GM18858 (cell line): ENCODE measurements around the gene NEGR1.

ENCODE experiments used
- ATAC-seq: cut with Tn5 transposase; IDR thresholded peaks from one replicate; pipeline ENCODE4 v1.9.1; 2021; ENCODE audit not compliant: unreplicated experiment

Gene NEGR1

DNA sequence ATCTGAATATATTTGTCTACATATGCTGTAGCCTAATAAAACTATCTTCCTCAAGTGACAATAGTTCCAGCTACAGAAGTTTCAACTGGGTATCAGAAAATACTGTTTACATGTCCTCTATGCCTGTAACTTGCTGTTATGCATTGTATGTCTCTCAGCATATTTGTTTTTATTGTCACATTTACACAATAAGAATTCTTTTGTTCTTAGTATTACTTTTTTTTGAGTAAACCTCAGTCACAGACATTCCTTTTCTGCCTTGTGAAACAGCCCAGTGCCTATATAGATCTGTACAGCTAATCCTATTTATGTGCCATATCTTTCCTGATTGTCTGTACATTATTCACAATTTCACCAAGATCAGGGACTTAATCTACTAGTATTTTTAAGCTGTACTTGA, 565.2 kb downstream of the NEGR1 start:
- ATAC-seq = no peak

DNA sequence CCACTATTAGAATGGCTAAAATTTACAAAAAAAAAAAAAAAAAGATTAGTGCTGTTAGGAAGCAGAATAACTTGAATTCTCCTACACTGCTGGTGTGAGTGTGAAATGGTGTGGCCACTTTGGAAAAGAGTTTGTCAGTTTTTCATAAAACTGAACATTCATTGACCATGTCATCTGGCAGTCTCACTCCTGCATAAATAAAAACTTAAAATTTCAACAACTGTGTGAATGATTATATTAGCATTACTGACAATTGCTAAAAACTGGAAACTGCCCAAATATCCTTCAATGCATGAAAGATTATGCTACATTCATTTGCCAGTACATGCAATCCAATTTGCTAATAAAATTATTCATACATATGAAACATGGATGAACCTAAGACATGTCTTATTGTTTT, 570.9 kb downstream of the NEGR1 start:
- ATAC-seq = no peak

DNA sequence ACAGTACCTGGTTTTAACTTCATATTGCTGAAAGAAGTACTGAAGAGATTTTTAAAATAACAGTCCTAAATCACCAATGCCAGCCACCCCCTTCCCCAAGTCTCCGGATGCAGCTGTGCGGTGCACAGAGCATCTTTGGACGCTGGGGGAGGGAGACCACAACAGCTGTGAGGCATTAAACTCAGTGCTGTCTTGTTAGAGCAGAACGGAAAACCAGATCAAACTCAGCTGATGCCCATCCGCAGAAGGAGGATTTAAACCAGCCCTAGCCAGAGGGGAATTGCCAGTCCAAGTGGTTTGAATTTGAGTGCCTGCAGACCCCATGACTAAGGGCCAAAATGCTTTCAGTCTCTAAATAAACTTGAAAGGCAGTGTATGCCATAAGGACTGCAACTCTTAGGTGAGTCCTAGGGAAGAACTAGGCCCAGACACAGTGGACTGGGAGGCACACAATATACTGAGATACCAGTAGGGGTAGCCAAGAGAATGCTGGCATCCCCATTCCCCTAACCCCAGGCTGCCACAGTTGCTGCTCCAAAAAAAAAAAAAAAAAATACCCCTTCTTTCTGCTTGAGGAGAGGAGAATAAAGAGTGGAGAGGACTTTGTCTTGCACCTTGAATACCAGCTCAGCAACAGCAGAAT, 576.2 kb downstream of the NEGR1 start:
- no peak for ATAC-seq

DNA sequence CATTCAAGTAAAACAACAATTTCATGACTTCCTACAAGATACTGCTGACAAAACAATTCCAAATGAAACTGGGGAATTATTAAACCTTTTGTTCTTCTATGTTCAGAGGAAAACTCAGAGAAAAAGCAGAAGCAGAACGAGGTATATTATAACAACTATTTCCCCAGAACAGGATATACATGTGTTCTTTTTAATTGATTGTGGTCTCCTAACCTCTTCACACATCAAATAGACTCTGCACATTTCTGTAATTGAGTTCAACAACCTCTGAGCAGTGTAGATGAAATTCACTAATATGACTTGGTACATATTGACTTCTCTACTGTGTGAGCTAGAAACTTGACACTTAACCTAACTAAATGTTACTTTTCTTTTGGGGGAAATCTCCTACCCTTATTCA, 584.2 kb downstream of the NEGR1 start:
- no peak for ATAC-seq

DNA sequence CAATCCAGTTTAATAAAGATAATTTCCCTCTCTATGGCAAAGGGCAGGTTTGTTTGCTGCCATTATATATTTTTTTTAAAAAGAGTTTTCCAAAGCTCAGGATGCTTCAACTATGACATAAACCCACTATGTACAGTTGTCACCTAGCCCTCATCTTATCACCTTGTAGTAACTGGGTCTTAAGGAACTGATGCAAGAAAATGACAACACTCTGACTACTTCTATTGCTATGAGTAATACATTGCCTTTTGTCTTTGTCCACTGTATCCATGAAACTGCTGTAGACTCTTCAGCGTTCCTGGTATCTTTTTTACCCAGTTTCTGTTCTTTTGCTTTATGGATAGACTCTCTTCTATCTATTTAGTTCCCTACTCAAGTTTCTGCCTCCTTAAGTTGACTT, 586.5 kb downstream of the NEGR1 start:
- no peak for ATAC-seq

DNA sequence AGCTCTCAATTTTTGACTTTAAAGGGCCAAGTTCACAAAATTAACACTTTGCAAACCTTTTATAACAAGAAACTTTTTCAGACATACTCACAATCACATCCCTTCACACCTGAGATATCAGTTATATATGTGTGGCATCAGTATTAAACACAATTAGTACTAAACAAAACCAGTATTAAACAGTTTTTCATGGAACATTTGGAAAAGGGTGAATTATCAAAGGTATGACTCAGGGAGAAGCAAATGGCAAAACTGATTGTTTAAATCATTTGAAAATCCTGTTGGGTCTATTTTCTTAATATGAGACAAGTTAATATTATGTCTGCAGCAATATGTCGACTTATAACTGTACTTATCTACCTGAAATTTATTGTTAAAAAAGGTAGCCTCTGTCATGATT, 587.3 kb downstream of the NEGR1 start:
- ATAC-seq = no peak

DNA sequence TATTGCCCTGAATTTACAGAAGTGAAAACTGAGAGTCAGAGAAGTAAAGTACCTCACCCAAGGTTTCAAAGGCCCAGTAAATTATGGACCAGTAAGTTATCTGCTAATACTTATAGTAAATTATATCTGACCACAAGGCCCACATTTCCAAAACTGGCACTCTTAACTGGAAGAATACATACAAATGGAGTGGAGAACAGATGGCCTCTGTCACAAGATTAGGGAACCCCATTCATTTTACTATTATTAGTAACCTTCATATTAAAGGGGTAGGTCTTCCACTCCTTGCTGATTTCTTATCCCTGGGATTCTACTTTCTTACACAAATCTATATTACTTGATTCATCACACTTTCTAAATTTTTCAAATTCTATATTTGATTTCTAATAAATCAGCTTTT, 588.8 kb downstream of the NEGR1 start:
- ATAC-seq = no peak

DNA sequence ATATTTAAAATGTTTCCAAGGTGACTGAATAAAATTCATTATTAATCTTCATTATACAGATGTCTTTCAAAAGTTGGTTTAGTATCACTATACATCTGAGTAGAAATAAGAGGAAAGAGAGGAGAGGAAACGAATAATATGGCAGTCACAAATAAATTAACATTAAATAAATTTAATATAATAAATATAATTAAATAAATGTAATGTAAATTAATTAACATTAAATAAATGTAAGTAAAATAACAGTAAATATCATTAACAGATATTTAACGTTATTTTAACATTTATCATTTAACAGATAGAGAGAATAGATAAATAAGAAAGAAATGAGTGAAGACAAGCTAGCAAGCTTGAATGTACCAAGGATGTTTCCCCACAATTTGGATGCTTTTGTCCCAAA, 592.7 kb downstream of the NEGR1 start:
- no peak for ATAC-seq

DNA sequence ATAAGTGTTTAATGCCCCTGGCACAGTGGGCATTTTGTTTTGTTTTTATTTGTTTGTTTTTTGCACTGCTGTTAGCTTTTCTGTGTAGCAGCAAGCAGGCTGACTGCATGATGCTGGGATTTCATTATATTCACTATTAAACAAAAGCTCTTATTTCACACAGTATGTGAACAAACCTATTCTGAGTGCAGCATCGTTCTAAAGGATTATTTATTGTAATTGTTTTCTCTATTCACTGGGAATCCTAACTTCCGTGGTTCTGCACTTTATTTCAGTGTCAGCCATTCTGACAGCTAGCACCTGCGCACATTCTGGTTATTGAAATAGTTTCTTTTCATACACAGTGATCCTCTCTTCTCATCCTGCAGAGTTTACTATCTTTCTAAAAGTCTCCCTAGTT, 595.0 kb downstream of the NEGR1 start:
- no peak for ATAC-seq

DNA sequence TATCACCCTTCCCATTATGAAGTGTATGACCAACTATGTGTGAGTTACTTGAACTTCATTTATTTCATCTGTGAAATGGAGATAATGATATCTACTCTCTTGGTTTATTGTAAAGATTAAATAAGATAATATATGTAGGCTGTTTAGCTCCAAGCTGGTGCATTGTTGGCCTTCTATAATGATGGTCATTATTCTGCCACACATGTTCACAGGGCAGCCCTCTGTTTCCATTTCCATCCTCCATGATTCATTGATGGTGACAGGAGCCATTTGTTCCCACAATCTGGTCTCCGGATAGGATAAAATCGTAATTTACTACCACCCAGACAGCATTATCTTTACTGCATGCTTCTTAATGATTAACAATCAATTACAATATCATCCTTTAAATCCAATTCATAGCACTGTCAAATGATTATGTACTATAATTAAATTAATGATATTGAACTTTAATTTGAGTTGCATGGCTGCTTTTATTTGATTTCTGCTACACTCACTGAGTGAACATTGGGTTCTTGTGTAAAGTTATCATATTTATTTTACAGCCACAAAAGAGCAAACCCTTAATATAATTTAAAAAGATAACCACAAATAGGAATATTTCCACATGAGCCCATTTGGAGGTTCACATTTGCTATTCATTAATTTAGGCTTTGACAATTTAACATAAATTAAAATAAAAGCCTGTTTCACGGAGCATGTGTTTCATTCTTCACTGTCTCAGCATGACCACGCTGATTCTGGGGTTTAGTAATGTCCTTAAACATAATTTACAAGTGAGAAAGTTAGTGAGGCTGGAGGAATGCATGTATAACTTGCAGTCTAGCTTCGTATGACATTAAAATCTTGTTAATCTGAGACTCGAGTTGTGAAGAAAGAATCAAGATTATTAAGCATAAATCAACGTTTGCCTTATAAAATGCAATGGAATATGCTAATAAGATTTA, 605.1 kb downstream of the NEGR1 start:
- ATAC-seq = no peak

DNA sequence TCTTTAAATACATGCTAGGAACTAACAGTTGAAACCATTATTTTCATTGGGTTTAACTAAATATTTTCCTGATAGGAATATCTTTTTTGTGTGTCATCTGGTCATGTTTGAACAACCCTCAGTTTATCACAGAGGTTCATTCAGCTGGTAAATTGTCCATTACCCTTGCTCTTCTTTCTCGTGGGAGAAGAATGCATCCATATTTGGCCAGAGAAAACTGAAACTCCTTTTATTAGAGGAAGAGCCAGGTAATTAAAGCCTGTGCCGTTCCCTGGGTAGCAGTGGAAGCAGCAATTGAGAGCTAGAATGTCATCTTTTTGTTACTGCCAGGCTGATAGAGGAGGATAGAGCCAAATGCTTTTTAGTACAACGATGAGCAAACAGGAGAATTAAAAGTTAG, 614.3 kb downstream of the NEGR1 start:
- ATAC-seq = no peak

DNA sequence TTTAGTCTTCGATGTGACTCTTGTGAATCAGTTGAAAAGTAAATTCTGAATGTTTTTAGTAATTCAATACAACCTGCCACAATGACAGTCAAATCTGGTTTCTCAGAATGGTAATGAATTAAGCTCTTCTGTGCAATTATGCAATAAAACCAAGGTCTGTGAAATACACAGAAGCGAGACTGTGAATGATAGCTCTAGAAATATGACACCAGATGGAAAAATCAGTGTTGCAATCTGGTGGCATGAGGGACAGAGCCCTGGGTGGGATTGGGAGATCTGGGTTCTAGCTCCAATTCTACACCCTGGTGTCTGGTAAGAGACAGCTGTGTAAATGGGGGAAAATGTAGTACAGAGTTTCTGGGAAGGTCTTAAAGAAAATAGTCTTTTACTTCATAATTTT, 615.1 kb downstream of the NEGR1 start:
- no peak for ATAC-seq

DNA sequence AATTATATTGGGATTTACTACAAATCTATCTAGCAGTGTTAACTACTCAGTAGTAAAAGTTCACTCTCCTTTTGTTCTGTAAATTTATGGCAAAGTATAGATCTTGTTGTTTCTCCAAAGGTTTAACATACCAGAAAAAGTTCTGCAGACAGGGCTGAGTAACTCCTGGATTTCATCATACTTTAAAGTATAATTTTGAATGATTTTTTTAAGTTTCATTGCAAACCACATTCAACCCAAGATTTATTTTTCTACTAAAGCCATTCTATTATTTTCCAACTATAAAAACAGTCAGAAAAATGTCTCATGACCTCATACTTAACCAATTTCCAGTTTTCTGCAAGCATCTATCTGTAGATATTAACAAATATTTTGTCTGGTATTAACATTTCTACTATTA, 615.7 kb downstream of the NEGR1 start:
- no peak for ATAC-seq

DNA sequence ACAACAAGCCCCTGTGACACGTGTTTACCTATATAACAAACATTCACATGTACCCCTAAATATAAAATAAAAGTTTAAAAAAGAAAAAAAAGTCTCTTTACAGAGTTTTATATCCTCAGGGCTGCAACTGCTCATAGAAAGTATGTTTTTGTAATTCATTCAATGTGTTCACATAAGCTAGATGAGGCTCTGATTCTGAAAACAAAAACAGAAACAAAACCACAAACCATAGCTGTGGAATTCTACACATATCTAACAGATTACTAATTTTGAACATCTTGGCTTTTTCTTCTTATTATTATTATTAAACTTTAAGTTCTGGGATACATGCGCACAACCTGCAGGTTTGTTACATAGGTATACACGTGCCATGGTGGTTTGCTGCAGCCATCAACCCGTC, 621.9 kb downstream of the NEGR1 start:
- no peak for ATAC-seq

DNA sequence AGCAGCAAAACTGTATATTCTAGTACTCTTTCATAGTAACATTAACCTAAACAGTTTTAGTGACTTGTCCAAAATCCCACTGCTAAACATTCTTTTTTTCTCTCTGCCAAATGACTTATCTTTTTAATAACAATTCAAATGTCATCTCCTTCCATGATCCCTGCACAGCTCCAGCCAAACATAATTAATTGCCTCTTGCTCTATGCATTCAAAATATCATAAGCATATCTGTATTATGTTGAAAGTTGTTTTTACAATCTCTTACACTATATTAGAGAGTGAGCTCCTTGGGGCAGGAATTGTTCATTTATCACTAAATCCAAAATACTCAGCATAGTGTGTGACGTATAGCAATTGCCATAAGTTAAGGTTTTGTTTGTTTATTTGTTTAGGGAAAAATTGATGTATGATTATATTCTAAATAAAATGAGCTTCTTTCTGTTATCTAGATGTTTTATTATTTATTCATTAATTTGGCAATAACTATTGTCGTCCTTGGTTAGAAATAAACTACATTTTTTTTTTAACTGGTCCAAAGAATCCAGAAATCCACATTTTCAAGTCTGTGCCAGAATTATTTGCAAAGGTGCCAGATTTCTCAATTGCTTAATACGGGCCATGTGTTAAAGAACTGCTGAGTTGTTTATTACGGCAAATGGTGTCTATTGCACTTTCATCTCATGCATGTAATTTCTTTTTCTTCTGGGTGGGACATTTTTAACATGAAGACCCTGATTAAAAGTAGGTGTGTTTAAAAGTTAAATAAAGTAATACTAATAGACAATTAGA, 624.3 kb downstream of the NEGR1 start:
- ATAC-seq = no peak

DNA sequence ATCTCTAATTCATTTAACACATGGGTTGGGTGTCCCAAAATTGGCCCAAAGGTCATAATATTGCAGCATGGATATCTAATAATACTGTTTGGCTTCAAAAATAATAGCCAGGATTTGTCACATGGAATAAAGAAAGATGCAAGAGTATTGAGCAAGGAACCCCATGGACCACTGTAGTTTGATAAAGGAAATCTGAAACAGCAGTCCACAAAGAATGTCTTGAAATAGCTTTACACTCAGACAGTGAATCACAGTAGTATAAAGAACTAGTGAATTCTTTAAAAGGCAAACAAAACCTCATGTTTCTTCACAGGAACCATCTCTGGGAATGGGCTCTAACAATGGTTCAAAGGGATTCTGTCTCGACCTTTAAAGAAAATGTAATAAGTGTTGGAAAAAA, 625.4 kb downstream of the NEGR1 start:
- no peak for ATAC-seq

DNA sequence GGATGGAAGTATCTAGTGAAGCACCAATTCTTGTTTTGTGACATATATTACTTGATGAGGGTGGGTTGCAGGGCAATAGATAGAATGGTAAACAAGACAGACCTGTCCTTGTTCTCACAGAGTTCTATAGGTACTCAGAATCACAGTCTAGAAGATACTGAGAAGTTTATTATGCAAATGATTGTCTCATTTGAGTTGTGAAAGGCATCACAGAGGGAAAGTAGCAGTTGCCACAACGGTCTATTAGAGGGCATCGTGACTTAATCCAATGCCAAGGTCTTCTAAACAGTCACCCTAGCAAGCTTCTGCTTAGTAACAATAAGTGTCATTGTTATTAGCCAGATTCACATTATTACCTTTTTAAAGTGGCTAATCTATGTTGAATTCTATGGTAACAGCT, 626.7 kb downstream of the NEGR1 start:
- ATAC-seq = no peak

DNA sequence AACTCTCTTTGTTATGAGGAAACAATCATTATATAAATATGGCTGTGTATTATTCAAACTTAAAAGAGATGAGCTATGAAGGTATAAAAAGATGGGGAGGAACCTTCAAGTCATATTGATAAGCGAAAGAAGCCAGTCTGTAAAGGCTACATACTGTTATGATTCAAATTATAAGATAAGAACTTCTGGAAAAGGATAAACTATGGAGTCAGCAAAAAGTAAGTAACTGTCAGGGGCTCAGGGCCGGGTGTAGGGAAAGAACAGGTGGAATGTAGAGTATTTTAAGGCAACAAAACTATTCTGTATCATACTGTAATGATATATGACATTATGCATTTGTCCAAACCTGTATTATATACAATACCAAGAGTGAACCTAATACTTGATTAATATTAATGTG, 628.4 kb downstream of the NEGR1 start:
- ATAC-seq = no peak

DNA sequence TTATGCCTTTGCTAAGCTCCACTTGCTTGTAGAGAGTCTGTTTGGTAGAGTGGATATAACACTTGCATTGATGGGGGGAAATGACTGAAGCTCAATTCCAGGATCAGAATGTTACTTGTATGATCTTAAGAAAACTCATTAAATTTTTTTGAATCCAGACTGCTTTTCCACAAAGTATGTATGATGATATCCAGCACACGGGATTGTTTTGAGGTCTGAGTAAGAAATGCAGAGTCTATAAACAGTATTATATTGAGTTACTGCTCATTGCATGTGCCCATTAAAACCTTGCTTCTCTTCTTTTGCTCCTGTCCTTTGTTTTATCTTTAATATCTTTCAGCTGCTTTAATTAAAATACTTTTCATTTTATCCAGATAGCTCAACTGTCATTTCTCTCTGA, 631.1 kb downstream of the NEGR1 start:
- ATAC-seq = no peak

DNA sequence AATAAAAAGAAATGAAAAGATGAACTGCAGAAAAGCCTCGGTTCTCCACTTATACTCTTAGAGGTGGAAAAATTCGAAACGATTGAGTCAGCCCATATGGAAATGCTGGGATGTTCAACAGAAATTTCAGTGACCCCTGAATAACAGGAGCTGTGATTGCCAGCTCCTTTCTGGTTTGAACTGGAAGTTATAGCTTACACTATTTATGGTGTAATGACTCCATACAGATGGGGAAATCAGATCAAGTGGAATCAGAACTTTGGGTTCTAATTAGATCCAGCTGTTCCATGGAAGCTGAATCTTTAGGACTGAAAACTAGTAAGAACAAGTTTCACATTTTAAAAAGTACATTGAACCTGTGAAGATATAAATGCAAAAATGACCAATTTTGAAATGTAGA, 632.2 kb downstream of the NEGR1 start:
- ATAC-seq = no peak

DNA sequence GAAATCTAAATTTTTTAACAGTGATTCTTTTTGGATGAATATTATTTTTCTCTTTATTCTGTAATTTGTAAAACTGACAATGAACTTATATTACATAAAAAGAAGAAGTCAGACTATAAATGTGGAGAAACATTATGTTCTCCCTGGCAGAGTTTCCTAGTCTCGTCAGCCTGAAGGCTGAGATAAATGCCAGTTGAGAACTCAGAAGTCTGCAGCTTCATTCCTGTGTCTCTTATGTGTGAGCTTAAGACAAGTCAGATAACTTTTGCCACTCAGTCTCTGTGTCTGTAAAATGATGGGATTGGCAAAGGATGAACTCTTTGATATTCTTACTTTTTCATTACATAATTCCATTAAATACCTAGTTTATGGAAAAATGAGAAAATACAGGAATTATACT, 632.7 kb downstream of the NEGR1 start:
- no peak for ATAC-seq
